OCI-LY3 (cell line): ENCODE measurements around the gene TBC1D1.

Experiments
- H2AFZ ChIP-seq: fragments of 200-600, 300-600 bp; shearing (Covaris generic); 2 replicates; pipeline ENCODE4 v1.6.0; 2014; ENCODE audit warnings: antibody characterized with exemption, low read depth, low read length
- H3K27ac ChIP-seq: fragments of 200-600, 300-600 bp; sonication (generic); 2 replicates; pipeline ENCODE4 v1.5.1; 2014; ENCODE audit warnings: mild to moderate bottlenecking, low read length, moderate library complexity, mixed read lengths
- H3K27me3 ChIP-seq: fragments of 200-600, 300-600 bp; sonication (generic); 2 replicates; pipeline ENCODE4 v1.6.1; 2014; ENCODE audit warnings: low read depth, low read length, mixed read lengths
- H3K36me3 ChIP-seq: fragments of 200-600, 300-600 bp; sonication (generic); replicated peaks from 2 replicates; pipeline ENCODE3; 2014; ENCODE audit warnings: low read depth, low read length, mixed read lengths
- H3K4me1 ChIP-seq: fragments of 300-600, 200-600 bp; sonication (generic); 2 replicates; pipeline ENCODE4 v1.6.1; 2014; ENCODE audit warnings: low read length, mixed read lengths
- H3K4me2 ChIP-seq: fragments of 200-600, 300-600 bp; sonication (generic); 2 replicates; pipeline ENCODE4 v1.6.1; 2014; ENCODE audit warnings: low read length, mixed read lengths
- H3K4me3 ChIP-seq: fragments of 300-600, 200-600 bp; sonication (generic); 2 replicates; pipeline ENCODE4 v1.5.1; 2014; ENCODE audit warnings: antibody characterized with exemption, mild to moderate bottlenecking, low read length, moderate library complexity
- H3K79me2 ChIP-seq: fragments of 300-600, 200-600 bp; shearing (Covaris generic); 2 replicates; pipeline ENCODE4 v1.6.1; 2014; ENCODE audit warnings: mild to moderate bottlenecking, low read length, mixed read lengths
- H3K9ac ChIP-seq: fragments of 300-600, 200-600 bp; shearing (Covaris generic); 2 replicates; pipeline ENCODE4 v1.6.0; 2014; ENCODE audit warnings: mild to moderate bottlenecking, low read length, moderate library complexity
- H3K9me3 ChIP-seq: fragments of 200-600, 300-600 bp; shearing (Covaris generic); 2 replicates; pipeline ENCODE4 v1.6.1; 2014; ENCODE audit warnings: low read length, mixed read lengths; ENCODE audit not compliant: insufficient read depth
- H4K20me1 ChIP-seq: fragments of 200-600, 300-600 bp; sonication (generic); 2 replicates; pipeline ENCODE4 v1.6.1; 2016; ENCODE audit warnings: low read length, mixed read lengths; ENCODE audit not compliant: insufficient read depth
- EZH2phosphoT487 ChIP-seq: fragments of 200-600 bp; shearing (Covaris generic); IDR thresholded peaks from 2 replicates; pipeline ENCODE4 v1.6.1; 2018; ENCODE audit warnings: antibody characterized with exemption, mixed run types, low read depth
- TF ChIP-seq, protein P1 (sequence below): fragments of 200-600, 300-600 bp; sonication (generic); IDR thresholded peaks from 2 replicates; pipeline ENCODE4 v1.5.1; 2014; ENCODE audit warnings: antibody characterized with exemption, low read length, low read depth

TBC1D1 gene

DNA sequence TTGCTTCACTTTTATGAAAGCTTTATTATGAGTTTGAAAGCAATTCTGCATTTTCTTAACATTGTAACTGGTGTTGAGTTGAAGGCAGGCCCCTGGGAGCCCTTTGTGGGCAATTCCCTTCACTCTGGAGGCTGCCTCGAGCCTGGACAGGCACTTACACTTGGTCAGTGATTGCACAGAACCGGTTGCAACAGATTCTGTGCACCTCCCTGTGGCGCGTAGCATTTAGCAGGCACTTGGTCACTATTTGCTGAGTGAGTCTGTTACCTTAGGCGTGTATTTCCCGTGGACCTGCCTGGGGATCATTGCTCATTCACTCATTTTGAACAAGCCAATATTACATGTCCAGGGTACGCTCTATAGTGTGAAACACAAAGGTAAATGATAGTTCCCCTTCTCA, 149.7 kb downstream of the TBC1D1 start:
- H3K4me3 ChIP-seq = no peak overlapping the region
- no peaks in the 10 kb centered on the region for H3K27me3 ChIP-seq
- no peaks in the 10 kb centered on the region for H3K4me1 ChIP-seq
- no peak overlapping the region for H3K4me2 ChIP-seq
- H3K9ac ChIP-seq = no peak overlapping the region
- no peaks in the 10 kb centered on the region for H3K79me2 ChIP-seq
- no peaks in the 10 kb centered on the region for H3K9me3 ChIP-seq
- no peak overlapping the region for H2AFZ ChIP-seq
- no peak overlapping the region for H3K27ac ChIP-seq
- H3K36me3 ChIP-seq = peaks cover 6% of the 10 kb centered on the region
- H4K20me1 ChIP-seq = no peaks in the 10 kb centered on the region
- no peak for TF ChIP-seq EZH2phosphoT487
- TF ChIP-seq, protein P1, sequence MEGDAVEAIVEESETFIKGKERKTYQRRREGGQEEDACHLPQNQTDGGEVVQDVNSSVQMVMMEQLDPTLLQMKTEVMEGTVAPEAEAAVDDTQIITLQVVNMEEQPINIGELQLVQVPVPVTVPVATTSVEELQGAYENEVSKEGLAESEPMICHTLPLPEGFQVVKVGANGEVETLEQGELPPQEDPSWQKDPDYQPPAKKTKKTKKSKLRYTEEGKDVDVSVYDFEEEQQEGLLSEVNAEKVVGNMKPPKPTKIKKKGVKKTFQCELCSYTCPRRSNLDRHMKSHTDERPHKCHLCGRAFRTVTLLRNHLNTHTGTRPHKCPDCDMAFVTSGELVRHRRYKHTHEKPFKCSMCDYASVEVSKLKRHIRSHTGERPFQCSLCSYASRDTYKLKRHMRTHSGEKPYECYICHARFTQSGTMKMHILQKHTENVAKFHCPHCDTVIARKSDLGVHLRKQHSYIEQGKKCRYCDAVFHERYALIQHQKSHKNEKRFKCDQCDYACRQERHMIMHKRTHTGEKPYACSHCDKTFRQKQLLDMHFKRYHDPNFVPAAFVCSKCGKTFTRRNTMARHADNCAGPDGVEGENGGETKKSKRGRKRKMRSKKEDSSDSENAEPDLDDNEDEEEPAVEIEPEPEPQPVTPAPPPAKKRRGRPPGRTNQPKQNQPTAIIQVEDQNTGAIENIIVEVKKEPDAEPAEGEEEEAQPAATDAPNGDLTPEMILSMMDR = no peak

- H3K9me3 ChIP-seq = no peaks in the 10 kb centered on the region
- no peaks in the 10 kb centered on the region for H3K4me1 ChIP-seq
- no peaks in the 10 kb centered on the region for H4K20me1 ChIP-seq
- H3K36me3 ChIP-seq = peaks cover 3% of the 10 kb centered on the region
- H2AFZ ChIP-seq = no peak overlapping the region
- no peaks in the 10 kb centered on the region for H3K79me2 ChIP-seq
- no peak for TF ChIP-seq EZH2phosphoT487
- TF ChIP-seq, protein P1 = no peak
- no peak overlapping the region for H3K27ac ChIP-seq
- H3K4me2 ChIP-seq = no peak overlapping the region
- no peak overlapping the region for H3K9ac ChIP-seq
- no peak overlapping the region for H3K4me3 ChIP-seq
- no peaks in the 10 kb centered on the region for H3K27me3 ChIP-seq
Observed at GRCh38 chr4:38044060-38044459, 153.2 kb downstream of the TBC1D1 start.

DNA sequence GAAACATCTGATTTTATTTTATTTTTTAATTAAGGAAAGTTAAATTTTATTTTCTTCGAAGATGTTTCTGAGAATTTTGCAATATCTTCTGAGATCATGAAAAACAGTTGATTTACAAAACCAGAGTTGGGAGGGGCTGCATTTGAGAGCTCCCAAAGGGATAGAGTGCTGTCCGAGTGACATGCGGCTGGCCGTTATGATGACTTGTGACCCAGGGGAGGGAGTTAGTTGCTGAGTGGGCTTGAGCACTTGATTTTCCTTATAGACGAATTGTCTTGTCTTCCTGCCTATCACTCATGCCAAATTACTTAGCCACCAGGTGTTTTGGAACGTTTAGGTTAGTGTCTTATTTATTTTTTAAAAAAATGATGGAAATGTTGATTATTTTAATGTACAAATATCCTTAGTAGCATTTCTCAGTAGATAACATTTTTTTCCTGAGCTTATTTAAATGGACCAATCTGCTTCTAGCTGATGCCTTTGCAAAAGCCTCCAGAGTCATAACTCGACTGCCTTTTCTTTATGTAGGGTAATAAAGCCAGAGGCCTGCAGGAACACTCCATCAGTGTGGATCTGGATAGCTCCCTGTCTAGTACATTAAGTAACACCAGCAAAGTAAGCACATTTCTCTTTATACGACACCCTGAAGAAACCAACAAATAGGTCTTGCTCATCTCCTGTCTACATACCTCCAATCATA, 154.6 kb downstream of the TBC1D1 start:
- no peaks in the 10 kb centered on the region for H3K27me3 ChIP-seq
- H3K27ac ChIP-seq = no peak overlapping the region
- no peak overlapping the region for H3K4me2 ChIP-seq
- no peak overlapping the region for H2AFZ ChIP-seq
- H3K79me2 ChIP-seq = no peaks in the 10 kb centered on the region
- H3K4me1 ChIP-seq = no peaks in the 10 kb centered on the region
- no peak overlapping the region for H3K4me3 ChIP-seq
- peaks cover 9% of the 10 kb centered on the region for H3K36me3 ChIP-seq
- no peaks in the 10 kb centered on the region for H4K20me1 ChIP-seq
- H3K9me3 ChIP-seq = no peaks in the 10 kb centered on the region
- H3K9ac ChIP-seq = no peak overlapping the region
- TF ChIP-seq EZH2phosphoT487 = no peak
- TF ChIP-seq, protein P1 = no peak

DNA sequence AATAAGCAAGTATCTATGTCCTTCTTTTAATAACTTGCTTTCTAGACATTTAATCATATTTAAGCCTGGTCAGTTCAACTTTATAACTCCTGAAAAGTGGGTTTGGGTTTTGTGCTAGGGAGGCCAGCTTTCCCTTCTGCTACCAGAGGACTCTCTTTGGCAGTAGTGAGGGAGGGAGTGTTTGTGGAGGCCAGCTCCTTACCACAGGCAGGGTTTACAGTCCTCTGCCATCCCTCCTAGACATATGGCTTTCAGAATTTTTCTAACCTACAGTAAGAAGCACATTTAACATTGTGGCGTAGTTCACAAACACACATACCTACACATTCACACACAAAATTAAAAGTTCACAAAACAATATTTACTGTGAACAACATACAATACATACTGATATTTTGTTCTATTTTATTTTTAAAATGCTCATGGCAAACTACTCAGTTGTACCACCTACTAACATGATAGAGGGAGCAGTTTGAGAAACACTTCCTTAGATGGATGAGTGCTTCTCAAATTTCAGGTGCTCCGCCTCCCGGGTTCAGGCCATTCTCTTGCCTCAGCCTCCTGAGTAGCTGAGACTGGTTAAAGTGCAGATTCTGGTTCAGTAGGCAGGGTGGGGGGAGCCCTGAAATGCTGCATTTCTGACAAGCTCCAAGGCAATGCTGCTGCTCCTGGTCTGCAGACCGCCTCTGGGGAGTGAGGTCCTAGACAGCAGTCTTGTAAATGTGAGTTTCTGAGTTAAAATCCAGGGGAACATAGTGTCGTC, 156.0 kb downstream of the TBC1D1 start:
- no peaks in the 10 kb centered on the region for H3K9me3 ChIP-seq
- H3K4me1 ChIP-seq = no peaks in the 10 kb centered on the region
- no peak overlapping the region for H3K4me2 ChIP-seq
- H3K27ac ChIP-seq = no peak overlapping the region
- peaks cover 7% of the 10 kb centered on the region for H3K36me3 ChIP-seq
- H3K9ac ChIP-seq = no peak overlapping the region
- H4K20me1 ChIP-seq = no peaks in the 10 kb centered on the region
- no peak overlapping the region for H3K4me3 ChIP-seq
- H3K27me3 ChIP-seq = no peaks in the 10 kb centered on the region
- no peak for TF ChIP-seq EZH2phosphoT487
- TF ChIP-seq, protein P1 = no peak
- H3K79me2 ChIP-seq = no peaks in the 10 kb centered on the region
- no peak overlapping the region for H2AFZ ChIP-seq
